Colonic mucosa (tissue), 4 donors: ENCODE data around the gene SPSB2. TPM values are rescaled to one million over a fixed set of nuclear protein-coding genes. Genes with fewer than 3 reads are reported as not detected.
"Not testable (repeated sequence)": the region's sequence is repeated elsewhere in the genome, so short reads cannot be mapped to it uniquely, and the experiment has no call there.

Source experiments
- DNase-seq: peaks from one replicate; pipeline ENCODE4 v3.0.0-alpha.2; 2020
- H3K27ac ChIP-seq: fragments of 200-600 bp; one replicate; pipeline ENCODE4 v1.8.0; 2021
- H3K27me3 ChIP-seq: fragments of 200-600 bp; one replicate; pipeline ENCODE4 v1.8.0; 2021
- H3K36me3 ChIP-seq: fragments of 200-600 bp; one replicate; pipeline ENCODE4 v1.8.0; 2021
- H3K4me1 ChIP-seq: fragments of 200-600 bp; one replicate; pipeline ENCODE4 v1.8.0; 2021; ENCODE audit warnings: mild to moderate bottlenecking
- H3K4me3 ChIP-seq: fragments of 200-600 bp; one replicate; pipeline ENCODE4 v1.8.0; 2021
- H3K9ac ChIP-seq, 2 donors: one replicate each; pipeline ENCODE4 v1.7.0; 2013; ENCODE audit warnings: control low read depth in 2 of 2, low read depth in 2 of 2, low read length in 2 of 2
- H3K9me3 ChIP-seq: fragments of 200-600 bp; one replicate; pipeline ENCODE4 v1.8.0; 2021
- intact Hi-C: fragments of 100-400 bp; cut with DNase I; formaldehyde crosslinking; loops from one replicate; pipeline ENCODE4 v1.14.1; 2022
- total RNA-seq, 2 donors: library from RNA; stranded (reverse); fragmentation: NEBNext Ultra II Directional in 1 of 2; extraction: Animal tissue kit (Norgen Biotek cat#: 25700) in 1 of 2; gene quantifications; one replicate each; pipeline ENCODE4 v1.2.1, GENCODE V29; 2021
- TF ChIP-seq, protein P1 (sequence below): fragments of 200-600 bp; IDR thresholded peaks from one replicate; pipeline ENCODE4 v1.8.0; 2022; ENCODE audit warnings: antibody characterized with exemption, mild to moderate bottlenecking
- donor health status: healthy.
- donor health status: DM: no; HTN: no; CAD: no.
- donor health status: DM: no; HTN: no; CAD: no.

SPSB2 gene
- total RNA-seq, 2 donors from 2014 or later = 8.4 to 19.8 TPM

DNA sequence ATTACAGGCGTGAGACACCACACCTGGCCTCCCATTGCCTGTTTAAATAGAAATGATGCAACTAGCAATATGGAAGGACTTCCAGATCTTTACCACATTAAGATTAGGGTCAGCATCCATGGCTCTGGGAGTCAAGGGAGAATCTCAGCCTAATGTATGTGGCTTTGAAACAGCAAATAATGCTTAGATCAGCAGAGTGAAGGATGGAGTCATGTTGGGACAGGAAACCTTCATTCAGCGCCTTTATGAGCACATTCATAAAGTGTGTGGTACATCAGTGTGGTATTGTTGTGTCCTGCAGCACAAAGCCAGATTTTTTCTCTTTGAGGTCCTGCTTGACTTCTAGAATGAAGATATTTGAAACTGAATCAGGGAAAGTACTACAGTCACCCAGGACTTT, 15.3 kb upstream of the SPSB2 start:
- TF ChIP-seq, protein P1, sequence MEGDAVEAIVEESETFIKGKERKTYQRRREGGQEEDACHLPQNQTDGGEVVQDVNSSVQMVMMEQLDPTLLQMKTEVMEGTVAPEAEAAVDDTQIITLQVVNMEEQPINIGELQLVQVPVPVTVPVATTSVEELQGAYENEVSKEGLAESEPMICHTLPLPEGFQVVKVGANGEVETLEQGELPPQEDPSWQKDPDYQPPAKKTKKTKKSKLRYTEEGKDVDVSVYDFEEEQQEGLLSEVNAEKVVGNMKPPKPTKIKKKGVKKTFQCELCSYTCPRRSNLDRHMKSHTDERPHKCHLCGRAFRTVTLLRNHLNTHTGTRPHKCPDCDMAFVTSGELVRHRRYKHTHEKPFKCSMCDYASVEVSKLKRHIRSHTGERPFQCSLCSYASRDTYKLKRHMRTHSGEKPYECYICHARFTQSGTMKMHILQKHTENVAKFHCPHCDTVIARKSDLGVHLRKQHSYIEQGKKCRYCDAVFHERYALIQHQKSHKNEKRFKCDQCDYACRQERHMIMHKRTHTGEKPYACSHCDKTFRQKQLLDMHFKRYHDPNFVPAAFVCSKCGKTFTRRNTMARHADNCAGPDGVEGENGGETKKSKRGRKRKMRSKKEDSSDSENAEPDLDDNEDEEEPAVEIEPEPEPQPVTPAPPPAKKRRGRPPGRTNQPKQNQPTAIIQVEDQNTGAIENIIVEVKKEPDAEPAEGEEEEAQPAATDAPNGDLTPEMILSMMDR = no peak
- no peaks in the 10 kb centered on the region for H3K27me3 ChIP-seq
- H3K36me3 ChIP-seq = no peaks in the 10 kb centered on the region
- H3K4me3 ChIP-seq = no peak overlapping the region
- no peak overlapping the region for H3K9ac ChIP-seq
- intact Hi-C loops = no loop called here
- no peak overlapping the region for H3K27ac ChIP-seq
- no peaks in the 10 kb centered on the region for H3K4me1 ChIP-seq
- DNase-seq = no peak
- H3K9me3 ChIP-seq = no peaks in the 10 kb centered on the region

DNA sequence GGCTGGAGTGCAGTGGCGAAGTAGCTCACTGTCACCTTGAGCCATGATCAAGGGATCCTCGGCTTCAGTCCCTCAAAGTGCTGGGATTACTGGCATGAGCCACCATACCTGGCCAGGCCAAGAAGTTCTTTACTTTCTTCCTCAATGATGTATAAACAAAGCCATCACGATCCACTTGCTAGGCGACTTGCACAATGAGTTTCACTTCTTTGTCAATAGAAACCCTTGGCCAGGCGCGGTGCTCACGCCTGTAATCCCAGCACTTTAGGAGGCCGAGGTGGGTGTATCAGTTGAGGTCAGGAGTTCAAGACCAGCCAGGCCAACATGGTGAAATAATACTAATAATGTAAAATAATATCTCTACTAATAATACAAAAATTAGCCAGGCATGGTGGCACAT, 14.4 kb upstream of the SPSB2 start:
- H3K9me3 ChIP-seq = no peaks in the 10 kb centered on the region
- TF ChIP-seq, protein P1 = no peak
- peak; percentile 62 for DNase-seq
- no peak overlapping the region for H3K4me3 ChIP-seq
- no peaks in the 10 kb centered on the region for H3K36me3 ChIP-seq
- no peak overlapping the region for H3K27ac ChIP-seq
- H3K9ac ChIP-seq = no peak overlapping the region
- intact Hi-C loops = no loop called here
- no peaks in the 10 kb centered on the region for H3K4me1 ChIP-seq
- no peaks in the 10 kb centered on the region for H3K27me3 ChIP-seq

DNA sequence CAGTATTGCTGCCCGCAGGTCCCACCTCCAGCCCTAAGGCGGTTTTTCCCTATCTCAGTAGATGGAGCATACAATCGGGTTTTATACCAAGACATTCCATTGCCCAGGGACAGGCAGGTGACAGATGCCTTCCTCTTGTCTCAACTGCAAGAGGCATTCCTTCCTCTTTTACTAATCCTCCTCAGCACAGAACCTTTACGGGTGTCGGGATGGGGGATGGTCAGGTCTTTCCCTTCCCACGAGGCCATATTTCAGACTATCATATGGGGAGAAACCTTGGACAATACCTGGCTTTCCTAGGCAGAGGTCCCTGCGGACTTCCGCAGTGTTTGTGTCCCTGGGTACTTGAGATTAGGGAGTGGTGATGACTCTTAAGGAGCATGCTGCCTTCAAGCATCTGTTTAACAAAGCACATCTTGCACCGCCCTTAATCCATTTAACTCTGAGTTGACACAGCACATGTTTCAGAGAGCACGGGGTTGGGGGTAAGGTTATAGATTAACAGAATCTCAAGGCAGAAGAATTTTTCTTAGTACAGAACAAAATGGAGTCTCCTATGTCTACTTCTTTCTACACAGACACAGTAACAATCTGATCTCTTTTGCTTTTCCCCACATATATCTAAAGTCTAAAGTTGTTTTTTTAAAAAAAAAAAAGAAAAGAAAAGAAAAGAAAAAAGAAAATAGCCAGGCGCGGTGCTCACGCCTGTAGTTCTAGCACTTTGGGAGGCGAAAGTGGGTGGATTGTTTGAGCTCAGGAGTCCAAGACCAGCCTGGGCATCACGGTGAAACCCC, 13.3 kb upstream of the SPSB2 start:
- H3K27me3 ChIP-seq, H3K9ac ChIP-seq, H3K4me3 ChIP-seq, DNase-seq, H3K27ac ChIP-seq, H3K36me3 ChIP-seq, intact Hi-C loops, H3K4me1 ChIP-seq, H3K9me3 ChIP-seq: not testable (repeated sequence)

DNA sequence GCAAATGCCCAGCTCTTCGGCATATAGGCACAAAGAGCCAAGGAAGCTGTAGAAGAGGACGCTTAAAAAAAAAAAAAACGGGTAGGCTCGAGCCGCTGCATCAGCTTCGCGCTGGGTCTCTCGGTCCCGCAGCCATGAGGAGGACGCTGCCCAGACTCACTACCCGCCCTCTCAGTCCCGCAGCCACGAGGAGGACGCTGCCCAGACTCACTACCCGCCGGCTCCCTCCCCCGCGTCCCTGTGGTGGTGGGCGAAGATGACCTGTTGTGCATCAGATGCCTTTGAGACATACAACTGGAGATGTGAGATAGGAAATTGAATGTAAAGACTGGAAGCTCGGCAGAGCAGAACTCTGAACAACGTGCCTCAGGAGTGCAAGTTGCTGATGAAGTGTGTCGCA, 11.4 kb upstream of the SPSB2 start:
- H3K9me3 ChIP-seq = no peaks in the 10 kb centered on the region
- H3K4me3 ChIP-seq = no peak overlapping the region
- DNase-seq = no peak
- H3K27ac ChIP-seq = no peak overlapping the region
- H3K4me1 ChIP-seq = no peaks in the 10 kb centered on the region
- intact Hi-C loops = no loop called here
- no peak overlapping the region for H3K9ac ChIP-seq
- H3K27me3 ChIP-seq = no peaks in the 10 kb centered on the region
- TF ChIP-seq, protein P1 = no peak
- no peaks in the 10 kb centered on the region for H3K36me3 ChIP-seq

DNA sequence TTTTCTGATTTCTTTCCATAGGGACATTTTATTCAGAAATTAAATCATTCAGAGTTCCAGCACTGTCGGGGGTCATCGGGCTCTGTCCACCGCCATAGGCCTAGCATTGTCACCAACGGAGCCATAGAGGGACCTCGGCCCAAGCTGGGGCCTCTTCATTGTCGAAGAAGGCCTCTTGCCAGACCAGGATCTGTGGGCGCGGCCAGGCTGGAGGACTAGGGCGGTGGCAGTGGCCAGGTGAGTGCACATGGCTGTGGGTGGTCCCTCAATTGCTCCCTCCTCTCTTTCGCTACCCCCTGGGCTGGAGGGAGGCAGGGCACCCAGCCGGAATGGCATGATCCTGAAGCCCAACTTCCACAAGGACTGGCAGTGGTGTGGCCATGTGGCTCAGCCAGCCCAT, 10.6 kb upstream of the SPSB2 start:
- no peak overlapping the region for H3K9ac ChIP-seq

DNA sequence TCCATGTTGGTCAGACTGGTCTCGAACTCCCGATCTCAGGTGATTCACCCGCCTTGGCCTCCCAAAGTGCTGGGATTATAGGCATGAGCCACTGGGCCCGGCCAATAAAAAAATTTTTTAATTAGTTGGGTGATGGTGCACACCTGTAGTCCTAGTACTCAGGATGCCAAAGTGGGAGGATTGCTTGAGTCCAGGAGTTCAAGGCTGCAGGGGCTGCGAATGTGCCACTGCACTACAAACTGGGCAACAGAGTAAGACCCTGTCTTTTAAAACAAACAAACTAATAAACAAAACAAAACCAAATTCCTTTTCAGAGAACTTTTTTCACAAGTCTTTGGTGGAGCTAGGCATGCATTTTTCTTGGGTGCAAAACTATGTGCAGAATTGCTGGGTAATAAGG, 10.1 kb upstream of the SPSB2 start:
- TF ChIP-seq, protein P1 = no peak
- Histone ChIP-seq H3K36me3 (no peaks in the 10 kb centered on the region), H3K4me1 (no peaks in the 10 kb centered on the region), H3K9ac (no peak overlapping the region), H3K4me3 (no peak overlapping the region), H3K9me3 (no peaks in the 10 kb centered on the region), H3K27ac (no peak overlapping the region), H3K27me3 (no peaks in the 10 kb centered on the region)
- intact Hi-C loops = no loop called here
- no peak for DNase-seq

More for the DNA sequence above, 10.6 kb upstream of the SPSB2 start:
- Histone ChIP-seq H3K4me3 (no peak overlapping the region), H3K4me1 (no peaks in the 10 kb centered on the region), H3K36me3 (no peaks in the 10 kb centered on the region), H3K27me3 (no peaks in the 10 kb centered on the region), H3K9me3 (no peaks in the 10 kb centered on the region), H3K27ac (no peak overlapping the region)
- TF ChIP-seq, protein P1 = no peak
- intact Hi-C loops = no loop called here
- no peak for DNase-seq

DNA sequence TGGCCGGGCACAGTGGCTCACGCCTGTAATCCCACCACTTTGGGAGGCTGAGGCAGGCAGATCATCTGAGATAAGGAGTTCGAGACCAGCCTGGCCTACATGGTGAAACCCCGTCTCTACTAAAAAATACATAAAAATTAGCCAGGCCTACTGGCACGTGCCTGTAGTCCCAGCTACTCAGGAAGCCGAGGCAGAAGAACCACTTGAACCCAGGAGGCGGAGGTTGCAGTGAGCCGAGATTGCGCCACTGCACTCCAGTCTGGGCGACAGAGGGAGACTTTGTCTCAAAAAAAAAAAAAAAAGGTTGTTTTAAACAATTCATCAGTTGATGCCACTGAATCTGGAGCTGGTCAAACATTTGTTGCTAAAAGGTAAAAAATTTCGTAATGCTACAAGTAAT, 6.7 kb upstream of the SPSB2 start:
- H3K27ac ChIP-seq, H3K27me3 ChIP-seq, intact Hi-C loops, H3K9ac ChIP-seq, H3K4me3 ChIP-seq, H3K9me3 ChIP-seq, DNase-seq, H3K36me3 ChIP-seq, H3K4me1 ChIP-seq: not testable (repeated sequence)

DNA sequence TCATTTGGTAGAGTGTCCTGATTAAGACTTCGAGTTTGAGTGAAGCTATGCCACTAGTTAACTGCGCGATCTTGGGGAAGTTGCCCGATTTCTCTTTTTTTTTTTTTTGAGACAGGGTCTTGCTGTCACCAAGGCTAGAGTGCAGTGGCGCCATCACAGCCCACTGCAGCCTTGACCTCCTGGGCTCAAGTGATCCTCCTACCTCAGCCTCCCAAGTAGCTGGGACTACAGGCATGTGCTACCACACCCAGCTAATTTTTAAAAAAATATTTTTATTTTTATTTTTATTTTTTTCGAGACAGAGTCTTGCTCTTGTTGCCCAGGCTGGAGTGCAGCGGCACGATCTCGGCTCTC, 889 bp upstream of the SPSB2 start:
- H3K9me3 ChIP-seq, H3K27me3 ChIP-seq, intact Hi-C loops, DNase-seq: not testable (repeated sequence)
- peaks cover 12% of the 10 kb centered on the region for H3K36me3 ChIP-seq
- peak overlapping the region; percentile 80 for H3K4me3 ChIP-seq
- peak overlapping the region; percentile 57 to 88 for H3K9ac ChIP-seq
- peak overlapping the region; percentile 77 for H3K27ac ChIP-seq
- peaks cover 15% of the 10 kb centered on the region for H3K4me1 ChIP-seq
